PFSK-1 (cell line): ENCODE results near the gene TSPAN32.

ENCODE experiments used
- SIN3A ChIP-seq: IDR thresholded peaks from 2 replicates; pipeline ENCODE4 v1.6.1; 2012; ENCODE audit warnings: mild to moderate bottlenecking, low read length, moderate library complexity, borderline replicate concordance; ENCODE audit not compliant: insufficient read depth
- TAF1 ChIP-seq: IDR thresholded peaks from 2 replicates; pipeline ENCODE4 v1.6.1; 2012; ENCODE audit warnings: low read length, control low read depth, borderline replicate concordance; ENCODE audit not compliant: insufficient read depth

- TF ChIP-seq SIN3A (no peak), TAF1 (no peak)
Observed at GRCh38 chr11:2267306-2267850, 34.4 kb upstream of the TSPAN32 start.
